WTC11 (cell line): ENCODE data around the gene NRBP1. TPM values are rescaled to one million over a fixed set of nuclear protein-coding genes. Genes with fewer than 3 reads are reported as not detected.

Source experiments
- ATAC-seq: fragments of 200-7000 bp; cut with Tn5 transposase; 2 replicates; pipeline ENCODE4 v1.10.0; 2021; ENCODE audit warnings: mild to moderate bottlenecking, moderate library complexity
- CTCF ChIA-PET: fragments of 300-600 bp; sonication (Branson Sonifier 250); formaldehyde crosslinking; loops from one replicate; lab custom pipeline; 2021; ENCODE audit warnings: antibody characterized with exemption; lab: Charles Lee
- POLR2A ChIA-PET: fragments of 350-600 bp; sonication (Branson Sonifier 250); formaldehyde crosslinking; loops from one replicate; lab custom pipeline; 2021; ENCODE audit warnings: antibody characterized with exemption; lab: Charles Lee
- DNase-seq: peaks from one replicate; pipeline ENCODE4 v3.0.0; 2021; ENCODE audit warnings: low spot score
- H3K27ac Mint-ChIP-seq: 2 replicates; pipeline ENCODE4 v1.8.0; 2021; ENCODE audit warnings: mixed read lengths
- H3K27me3 Mint-ChIP-seq: 2 replicates; pipeline ENCODE4 v1.8.0; 2021; ENCODE audit warnings: low read depth, mild to moderate bottlenecking, moderate library complexity, mixed read lengths
- H3K36me3 Mint-ChIP-seq: 2 replicates; pipeline ENCODE4 v1.8.0; 2021; ENCODE audit warnings: mixed read lengths
- H3K4me1 Mint-ChIP-seq: 2 replicates; pipeline ENCODE4 v1.8.0; 2022; ENCODE audit warnings: mixed read lengths
- H3K4me3 Mint-ChIP-seq: 2 replicates; pipeline ENCODE4 v1.8.0; 2021; ENCODE audit warnings: mild to moderate bottlenecking, moderate library complexity, mixed read lengths
- H3K9me3 Mint-ChIP-seq: 2 replicates; pipeline ENCODE4 v1.8.0; 2021; ENCODE audit warnings: mixed read lengths
- ATF1 ChIP-seq: sonication (generic); formaldehyde crosslinking; IDR thresholded peaks from 2 replicates; pipeline ENCODE4 v1.8.1; 2023; ENCODE audit warnings: mild to moderate bottlenecking, moderate library complexity, missing genetic modification reagents
- ESRRA ChIP-seq: sonication (generic); formaldehyde crosslinking; IDR thresholded peaks from 2 replicates; pipeline ENCODE4 v1.8.1; 2022; ENCODE audit warnings: mild to moderate bottlenecking, missing genetic modification reagents, borderline replicate concordance
- IRF2 ChIP-seq: sonication (generic); formaldehyde crosslinking; IDR thresholded peaks from 2 replicates; pipeline ENCODE4 v1.8.0; 2022; ENCODE audit warnings: low read depth, missing genetic modification reagents, borderline replicate concordance
- NFE2L1 ChIP-seq: sonication (generic); formaldehyde crosslinking; IDR thresholded peaks from 2 replicates; pipeline ENCODE4 v1.8.1; 2023; ENCODE audit warnings: missing genetic modification reagents
- NR3C1 ChIP-seq: sonication (generic); formaldehyde crosslinking; conservative IDR thresholded peaks from 2 replicates; pipeline ENCODE4 v1.8.1; 2023; ENCODE audit warnings: low read depth, mild to moderate bottlenecking, missing genetic modification reagents
- RELA ChIP-seq: sonication (generic); formaldehyde crosslinking; IDR thresholded peaks from 2 replicates; pipeline ENCODE4 v1.8.1; 2022; ENCODE audit warnings: missing genetic modification reagents, mild to moderate bottlenecking, borderline replicate concordance
- SP1 ChIP-seq: sonication (generic); formaldehyde crosslinking; conservative IDR thresholded peaks from 2 replicates; pipeline ENCODE4 v1.8.1; 2022; ENCODE audit warnings: missing genetic modification reagents
- ZNF138 ChIP-seq: sonication (generic); formaldehyde crosslinking; conservative IDR thresholded peaks from 2 replicates; pipeline ENCODE4 v1.8.1; 2022; ENCODE audit warnings: mild to moderate bottlenecking, moderate library complexity, missing genetic modification reagents
- ZNF671 ChIP-seq: fragments of 250-450 bp; sonication (Bioruptor Pico); IDR thresholded peaks from 2 replicates; pipeline ENCODE4 v1.8.0; 2021; ENCODE audit warnings: mild to moderate bottlenecking
- total RNA-seq: library from RNA; stranded (reverse); gene quantifications from 3 replicates; pipeline ENCODE4 v1.2.3, GENCODE V29; 2021
- TF ChIP-seq, protein P1 (sequence below): fragments of 250-450 bp; sonication (Bioruptor Pico); IDR thresholded peaks from 2 replicates; pipeline ENCODE4 v2.1.2; 2022; ENCODE audit warnings: mild to moderate bottlenecking, moderate library complexity
- TF ChIP-seq, protein P2 (sequence below): sonication (generic); formaldehyde crosslinking; IDR thresholded peaks from 2 replicates; pipeline ENCODE4 v1.8.1; 2023; ENCODE audit warnings: mild to moderate bottlenecking, missing genetic modification reagents, borderline replicate concordance
- TF ChIP-seq, protein P3 (sequence below): sonication (generic); formaldehyde crosslinking; IDR thresholded peaks from 2 replicates; pipeline ENCODE4 v1.8.1; 2022; ENCODE audit warnings: missing genetic modification reagents, borderline replicate concordance
- TF ChIP-seq, protein P4 (sequence below): sonication (generic); formaldehyde crosslinking; IDR thresholded peaks from 2 replicates; pipeline ENCODE4 v1.8.0; 2022; ENCODE audit warnings: missing genetic modification reagents
- TF ChIP-seq, protein P5 (sequence below): sonication (generic); formaldehyde crosslinking; conservative IDR thresholded peaks from 2 replicates; pipeline ENCODE4 v1.8.1; 2022; ENCODE audit warnings: mild to moderate bottlenecking, missing genetic modification reagents
- TF ChIP-seq, protein P6 (sequence below): fragments of 250-450 bp; sonication (Bioruptor Pico); IDR thresholded peaks from 2 replicates; pipeline ENCODE4 v1.8.0; 2021; ENCODE audit warnings: mild to moderate bottlenecking
- TF ChIP-seq, protein P7 (sequence below): sonication (generic); formaldehyde crosslinking; IDR thresholded peaks from 2 replicates; pipeline ENCODE4 v1.8.1; 2022; ENCODE audit warnings: mild to moderate bottlenecking, missing genetic modification reagents, moderate library complexity, borderline replicate concordance
- TF ChIP-seq, protein P8 (sequence below): sonication (generic); formaldehyde crosslinking; IDR thresholded peaks from 2 replicates; pipeline ENCODE4 v1.8.1; 2023; ENCODE audit warnings: mild to moderate bottlenecking, missing genetic modification reagents

NRBP1 gene
- total RNA-seq, 1 experiment from 2014 or later = 110 TPM

DNA sequence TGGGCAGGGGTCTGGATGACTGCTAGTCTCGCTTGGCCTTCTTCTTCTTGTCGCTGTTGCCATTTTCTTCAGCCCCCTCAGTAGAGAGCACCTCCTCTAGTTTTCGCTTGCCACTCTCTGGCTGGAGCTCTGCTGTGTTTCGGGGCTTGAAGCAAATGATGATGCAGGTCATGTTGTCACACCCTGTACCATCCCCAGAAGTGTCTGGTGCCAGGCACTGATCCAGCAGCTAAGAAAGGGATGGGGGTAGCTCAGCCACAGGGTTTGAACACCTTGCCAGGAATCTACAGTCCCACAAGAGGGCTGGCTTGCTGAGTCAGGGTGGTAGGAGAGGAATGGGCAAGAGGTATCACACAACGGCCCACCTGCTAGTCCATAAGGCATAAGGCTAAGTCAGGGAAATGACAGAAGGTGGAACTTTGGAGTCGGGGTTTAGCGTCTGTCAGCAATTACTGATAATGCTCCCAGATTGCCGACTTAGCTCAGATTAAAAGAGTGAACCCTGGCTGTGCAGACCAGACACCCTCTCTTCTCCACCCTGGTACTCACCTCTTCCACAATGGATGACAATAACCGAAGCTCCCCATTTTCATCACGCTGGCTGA is 46.8 kb upstream of the NRBP1 start (continued):
- TF ChIP-seq, protein P1, sequence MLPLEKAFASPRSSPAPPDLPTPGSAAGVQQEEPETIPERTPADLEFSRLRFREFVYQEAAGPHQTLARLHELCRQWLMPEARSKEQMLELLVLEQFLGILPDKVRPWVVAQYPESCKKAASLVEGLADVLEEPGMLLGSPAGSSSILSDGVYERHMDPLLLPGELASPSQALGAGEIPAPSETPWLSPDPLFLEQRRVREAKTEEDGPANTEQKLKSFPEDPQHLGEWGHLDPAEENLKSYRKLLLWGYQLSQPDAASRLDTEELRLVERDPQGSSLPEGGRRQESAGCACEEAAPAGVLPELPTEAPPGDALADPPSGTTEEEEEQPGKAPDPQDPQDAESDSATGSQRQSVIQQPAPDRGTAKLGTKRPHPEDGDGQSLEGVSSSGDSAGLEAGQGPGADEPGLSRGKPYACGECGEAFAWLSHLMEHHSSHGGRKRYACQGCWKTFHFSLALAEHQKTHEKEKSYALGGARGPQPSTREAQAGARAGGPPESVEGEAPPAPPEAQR (CRISPR knock-in tag) = no peak
- TF ChIP-seq ATF1 (CRISPR knock-in tag) = no peak
- TF ChIP-seq, protein P2, sequence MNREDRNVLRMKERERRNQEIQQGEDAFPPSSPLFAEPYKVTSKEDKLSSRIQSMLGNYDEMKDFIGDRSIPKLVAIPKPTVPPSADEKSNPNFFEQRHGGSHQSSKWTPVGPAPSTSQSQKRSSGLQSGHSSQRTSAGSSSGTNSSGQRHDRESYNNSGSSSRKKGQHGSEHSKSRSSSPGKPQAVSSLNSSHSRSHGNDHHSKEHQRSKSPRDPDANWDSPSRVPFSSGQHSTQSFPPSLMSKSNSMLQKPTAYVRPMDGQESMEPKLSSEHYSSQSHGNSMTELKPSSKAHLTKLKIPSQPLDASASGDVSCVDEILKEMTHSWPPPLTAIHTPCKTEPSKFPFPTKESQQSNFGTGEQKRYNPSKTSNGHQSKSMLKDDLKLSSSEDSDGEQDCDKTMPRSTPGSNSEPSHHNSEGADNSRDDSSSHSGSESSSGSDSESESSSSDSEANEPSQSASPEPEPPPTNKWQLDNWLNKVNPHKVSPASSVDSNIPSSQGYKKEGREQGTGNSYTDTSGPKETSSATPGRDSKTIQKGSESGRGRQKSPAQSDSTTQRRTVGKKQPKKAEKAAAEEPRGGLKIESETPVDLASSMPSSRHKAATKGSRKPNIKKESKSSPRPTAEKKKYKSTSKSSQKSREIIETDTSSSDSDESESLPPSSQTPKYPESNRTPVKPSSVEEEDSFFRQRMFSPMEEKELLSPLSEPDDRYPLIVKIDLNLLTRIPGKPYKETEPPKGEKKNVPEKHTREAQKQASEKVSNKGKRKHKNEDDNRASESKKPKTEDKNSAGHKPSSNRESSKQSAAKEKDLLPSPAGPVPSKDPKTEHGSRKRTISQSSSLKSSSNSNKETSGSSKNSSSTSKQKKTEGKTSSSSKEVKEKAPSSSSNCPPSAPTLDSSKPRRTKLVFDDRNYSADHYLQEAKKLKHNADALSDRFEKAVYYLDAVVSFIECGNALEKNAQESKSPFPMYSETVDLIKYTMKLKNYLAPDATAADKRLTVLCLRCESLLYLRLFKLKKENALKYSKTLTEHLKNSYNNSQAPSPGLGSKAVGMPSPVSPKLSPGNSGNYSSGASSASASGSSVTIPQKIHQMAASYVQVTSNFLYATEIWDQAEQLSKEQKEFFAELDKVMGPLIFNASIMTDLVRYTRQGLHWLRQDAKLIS (CRISPR knock-in tag) = no peak
- no peak for TF ChIP-seq SP1
- TF ChIP-seq ZNF138 (CRISPR knock-in tag) = no peak
- TF ChIP-seq, protein P3, sequence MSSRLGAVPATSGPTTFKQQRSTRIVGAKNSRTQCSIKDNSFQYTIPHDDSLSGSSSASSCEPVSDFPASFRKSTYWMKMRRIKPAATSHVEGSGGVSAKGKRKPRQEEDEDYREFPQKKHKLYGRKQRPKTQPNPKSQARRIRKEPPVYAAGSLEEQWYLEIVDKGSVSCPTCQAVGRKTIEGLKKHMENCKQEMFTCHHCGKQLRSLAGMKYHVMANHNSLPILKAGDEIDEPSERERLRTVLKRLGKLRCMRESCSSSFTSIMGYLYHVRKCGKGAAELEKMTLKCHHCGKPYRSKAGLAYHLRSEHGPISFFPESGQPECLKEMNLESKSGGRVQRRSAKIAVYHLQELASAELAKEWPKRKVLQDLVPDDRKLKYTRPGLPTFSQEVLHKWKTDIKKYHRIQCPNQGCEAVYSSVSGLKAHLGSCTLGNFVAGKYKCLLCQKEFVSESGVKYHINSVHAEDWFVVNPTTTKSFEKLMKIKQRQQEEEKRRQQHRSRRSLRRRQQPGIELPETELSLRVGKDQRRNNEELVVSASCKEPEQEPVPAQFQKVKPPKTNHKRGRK (CRISPR knock-in tag) = no peak

DNA sequence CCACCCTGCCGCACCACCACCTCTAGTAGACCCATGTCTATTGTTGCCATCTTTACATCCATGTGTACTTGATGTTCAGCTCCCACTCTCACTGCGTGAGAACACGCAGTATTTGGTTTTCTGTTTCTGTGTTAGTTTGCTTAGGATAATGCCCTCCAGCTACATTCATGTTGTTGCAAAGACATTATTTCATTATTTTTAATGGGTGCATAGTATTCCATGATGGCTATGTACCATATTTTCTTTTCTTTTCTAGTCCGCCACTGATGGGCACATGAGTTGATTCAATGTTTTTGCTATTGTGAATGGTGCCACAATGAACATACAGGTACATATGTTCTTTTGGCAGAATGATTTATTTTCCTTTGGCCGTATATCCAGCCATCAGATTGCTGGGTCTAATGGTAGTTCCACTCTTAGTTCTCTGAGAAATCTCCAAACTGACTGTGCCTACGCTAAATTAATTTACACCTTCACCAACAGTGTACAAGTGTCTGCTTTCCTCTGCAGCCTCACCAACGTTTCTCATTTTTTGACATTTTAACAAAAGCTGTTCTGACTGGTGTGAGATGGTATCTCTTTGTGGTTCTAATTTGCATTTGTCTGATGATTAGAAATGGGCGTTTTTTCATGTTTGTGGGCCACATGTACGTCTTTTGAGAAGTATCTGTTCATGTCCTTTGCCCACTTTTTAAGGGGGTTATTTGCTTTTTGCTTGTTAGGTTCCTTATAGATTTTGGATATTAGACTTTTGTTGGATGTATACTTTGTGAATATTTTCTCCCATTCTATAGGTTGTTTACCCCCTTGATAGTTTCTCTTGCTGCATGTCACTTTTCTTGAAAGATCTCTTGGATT is 37.4 kb upstream of the NRBP1 start:
- ChIA-PET POLR2A (interaction anchor here (0.6 kb wide), 1 partner anchor 73 kb away, joined by 11 read pairs; no protein-coding TSS in a partner anchor), CTCF (no interaction called here)
- Mint-ChIP-seq H3K27me3 (no peaks in the 10 kb centered on the region), H3K27ac (no peak overlapping the region; the same call in 1 of the 2 replicates), H3K4me3 (no peak overlapping the region), H3K4me1 (no peaks in the 10 kb centered on the region), H3K9me3 (no peaks in the 10 kb centered on the region), H3K36me3 (peaks cover 19% of the 10 kb centered on the region)
- DNase-seq = no peak
- no peak for ATAC-seq
- TF ChIP-seq NR3C1 (CRISPR knock-in tag) (no peak), ESRRA (CRISPR knock-in tag) (no peak), RELA (CRISPR knock-in tag) (no peak), ZNF671 (CRISPR knock-in tag) (no peak), NFE2L1 (CRISPR knock-in tag) (no peak), IRF2 (no peak)
- TF ChIP-seq, protein P4, sequence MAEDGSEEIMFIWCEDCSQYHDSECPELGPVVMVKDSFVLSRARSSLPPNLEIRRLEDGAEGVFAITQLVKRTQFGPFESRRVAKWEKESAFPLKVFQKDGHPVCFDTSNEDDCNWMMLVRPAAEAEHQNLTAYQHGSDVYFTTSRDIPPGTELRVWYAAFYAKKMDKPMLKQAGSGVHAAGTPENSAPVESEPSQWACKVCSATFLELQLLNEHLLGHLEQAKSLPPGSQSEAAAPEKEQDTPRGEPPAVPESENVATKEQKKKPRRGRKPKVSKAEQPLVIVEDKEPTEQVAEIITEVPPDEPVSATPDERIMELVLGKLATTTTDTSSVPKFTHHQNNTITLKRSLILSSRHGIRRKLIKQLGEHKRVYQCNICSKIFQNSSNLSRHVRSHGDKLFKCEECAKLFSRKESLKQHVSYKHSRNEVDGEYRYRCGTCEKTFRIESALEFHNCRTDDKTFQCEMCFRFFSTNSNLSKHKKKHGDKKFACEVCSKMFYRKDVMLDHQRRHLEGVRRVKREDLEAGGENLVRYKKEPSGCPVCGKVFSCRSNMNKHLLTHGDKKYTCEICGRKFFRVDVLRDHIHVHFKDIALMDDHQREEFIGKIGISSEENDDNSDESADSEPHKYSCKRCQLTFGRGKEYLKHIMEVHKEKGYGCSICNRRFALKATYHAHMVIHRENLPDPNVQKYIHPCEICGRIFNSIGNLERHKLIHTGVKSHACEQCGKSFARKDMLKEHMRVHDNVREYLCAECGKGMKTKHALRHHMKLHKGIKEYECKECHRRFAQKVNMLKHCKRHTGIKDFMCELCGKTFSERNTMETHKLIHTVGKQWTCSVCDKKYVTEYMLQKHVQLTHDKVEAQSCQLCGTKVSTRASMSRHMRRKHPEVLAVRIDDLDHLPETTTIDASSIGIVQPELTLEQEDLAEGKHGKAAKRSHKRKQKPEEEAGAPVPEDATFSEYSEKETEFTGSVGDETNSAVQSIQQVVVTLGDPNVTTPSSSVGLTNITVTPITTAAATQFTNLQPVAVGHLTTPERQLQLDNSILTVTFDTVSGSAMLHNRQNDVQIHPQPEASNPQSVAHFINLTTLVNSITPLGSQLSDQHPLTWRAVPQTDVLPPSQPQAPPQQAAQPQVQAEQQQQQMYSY (CRISPR knock-in tag) = no peak
- TF ChIP-seq, protein P5, sequence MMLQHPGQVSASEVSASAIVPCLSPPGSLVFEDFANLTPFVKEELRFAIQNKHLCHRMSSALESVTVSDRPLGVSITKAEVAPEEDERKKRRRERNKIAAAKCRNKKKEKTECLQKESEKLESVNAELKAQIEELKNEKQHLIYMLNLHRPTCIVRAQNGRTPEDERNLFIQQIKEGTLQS (CRISPR knock-in tag) = no peak
- TF ChIP-seq, protein P6, sequence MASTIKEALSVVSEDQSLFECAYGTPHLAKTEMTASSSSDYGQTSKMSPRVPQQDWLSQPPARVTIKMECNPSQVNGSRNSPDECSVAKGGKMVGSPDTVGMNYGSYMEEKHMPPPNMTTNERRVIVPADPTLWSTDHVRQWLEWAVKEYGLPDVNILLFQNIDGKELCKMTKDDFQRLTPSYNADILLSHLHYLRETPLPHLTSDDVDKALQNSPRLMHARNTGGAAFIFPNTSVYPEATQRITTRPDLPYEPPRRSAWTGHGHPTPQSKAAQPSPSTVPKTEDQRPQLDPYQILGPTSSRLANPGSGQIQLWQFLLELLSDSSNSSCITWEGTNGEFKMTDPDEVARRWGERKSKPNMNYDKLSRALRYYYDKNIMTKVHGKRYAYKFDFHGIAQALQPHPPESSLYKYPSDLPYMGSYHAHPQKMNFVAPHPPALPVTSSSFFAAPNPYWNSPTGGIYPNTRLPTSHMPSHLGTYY (CRISPR knock-in tag) = no peak
- TF ChIP-seq, protein P7, sequence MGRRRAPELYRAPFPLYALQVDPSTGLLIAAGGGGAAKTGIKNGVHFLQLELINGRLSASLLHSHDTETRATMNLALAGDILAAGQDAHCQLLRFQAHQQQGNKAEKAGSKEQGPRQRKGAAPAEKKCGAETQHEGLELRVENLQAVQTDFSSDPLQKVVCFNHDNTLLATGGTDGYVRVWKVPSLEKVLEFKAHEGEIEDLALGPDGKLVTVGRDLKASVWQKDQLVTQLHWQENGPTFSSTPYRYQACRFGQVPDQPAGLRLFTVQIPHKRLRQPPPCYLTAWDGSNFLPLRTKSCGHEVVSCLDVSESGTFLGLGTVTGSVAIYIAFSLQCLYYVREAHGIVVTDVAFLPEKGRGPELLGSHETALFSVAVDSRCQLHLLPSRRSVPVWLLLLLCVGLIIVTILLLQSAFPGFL = no peak
- TF ChIP-seq, protein P8, sequence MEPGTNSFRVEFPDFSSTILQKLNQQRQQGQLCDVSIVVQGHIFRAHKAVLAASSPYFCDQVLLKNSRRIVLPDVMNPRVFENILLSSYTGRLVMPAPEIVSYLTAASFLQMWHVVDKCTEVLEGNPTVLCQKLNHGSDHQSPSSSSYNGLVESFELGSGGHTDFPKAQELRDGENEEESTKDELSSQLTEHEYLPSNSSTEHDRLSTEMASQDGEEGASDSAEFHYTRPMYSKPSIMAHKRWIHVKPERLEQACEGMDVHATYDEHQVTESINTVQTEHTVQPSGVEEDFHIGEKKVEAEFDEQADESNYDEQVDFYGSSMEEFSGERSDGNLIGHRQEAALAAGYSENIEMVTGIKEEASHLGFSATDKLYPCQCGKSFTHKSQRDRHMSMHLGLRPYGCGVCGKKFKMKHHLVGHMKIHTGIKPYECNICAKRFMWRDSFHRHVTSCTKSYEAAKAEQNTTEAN = no peak
